ENCODE measurements around the gene SLC9A9. TPM values are rescaled to one million over a fixed set of nuclear protein-coding genes. Genes with fewer than 3 reads are reported as not detected.

SLC9A9 gene
- total RNA-seq, 8 experiments from 2014 or later: 0.29 to 11.3 (median 5.9) TPM

- Histone ChIP-seq H3K27ac (no peak overlapping the region), H3K4me3 (no peak overlapping the region), H3K4me1 (replicated peaks in 1 of 2) (no peaks in the 10 kb centered on the region)
- in situ Hi-C loops (cut with MboI; ENCODE audit: low pct_unique_long_range_greater_than_20kb in 2 of 9, low sequenced_read_pairs in 9 of 9, unreplicated experiment in 9 of 9): loop anchor here in 2 of 9 experiments (25.0 kb wide), 1 partner anchor 177 kb away; no protein-coding TSS in a partner anchor
- no peak for ATAC-seq (replicated peaks in 6 of 8)
- WGBS, 10 experiments: 60 to 83% methylated on average over 1 of the region's 2 CpGs; no CpG with 5 or more reads in 8 of the 10 experiments
These were observed 534.4 kb downstream of the SLC9A9 start for GRCh38 chr3:143313893-143314188.

- in situ Hi-C loops (cut with MboI; ENCODE audit: low pct_unique_long_range_greater_than_20kb in 2 of 9, low sequenced_read_pairs in 9 of 9, unreplicated experiment in 9 of 9): loop anchor here in 2 of 9 experiments (25.0 kb wide), 1 partner anchor 176 kb away; no protein-coding TSS in a partner anchor
- WGBS, 10 experiments: 58 to 100% (median 83%) methylated on average over 1 to 5 of the region's 6 CpGs; no CpG with 5 or more reads in 2 of the 10 experiments
These were observed 535.0 kb downstream of the SLC9A9 start for GRCh38 chr3:143313025-143313892.

GRCh38 chr3:143311096-143311495 is 537.2 kb downstream of the SLC9A9 start:
- H3K4me1 ChIP-seq (replicated peaks in 1 of 2): no peaks in the 10 kb centered on the region
- no peak for ATAC-seq (replicated peaks in 6 of 8)
- no peak overlapping the region for H3K4me3 ChIP-seq
- WGBS, 10 experiments: 40 to 83% (median 71%) methylated on average over 1 of the region's 1 CpG; no CpG with 5 or more reads in 5 of the 10 experiments
- no peak overlapping the region for H3K27ac ChIP-seq
- in situ Hi-C loops (cut with MboI; ENCODE audit: low pct_unique_long_range_greater_than_20kb in 2 of 9, low sequenced_read_pairs in 9 of 9, unreplicated experiment in 9 of 9): loop anchor here in 2 of 9 experiments (25.0 kb wide), 1 partner anchor 174 kb away; no protein-coding TSS in a partner anchor

More at GRCh38 chr3:143313025-143313892, 535.0 kb downstream of the SLC9A9 start:
- H3K4me3 ChIP-seq: no peak overlapping the region
- no peak overlapping the region for H3K27ac ChIP-seq
- ATAC-seq (replicated peaks in 6 of 8): peak in 2 of 8 experiments; percentile 55 to 57
- no peaks in the 10 kb centered on the region for H3K4me1 ChIP-seq (replicated peaks in 1 of 2)

GRCh38 chr3:143309705-143310104 is 538.6 kb downstream of the SLC9A9 start:
- WGBS, 10 experiments: 17 to 88% (median 64%) methylated on average over 1 to 2 of the region's 2 CpGs; no CpG with 5 or more reads in 2 of the 10 experiments
- in situ Hi-C loops (cut with MboI; ENCODE audit: low pct_unique_long_range_greater_than_20kb in 2 of 9, low sequenced_read_pairs in 9 of 9, unreplicated experiment in 9 of 9): loop anchor here in 2 of 9 experiments (25.0 kb wide), 1 partner anchor 172 kb away; no protein-coding TSS in a partner anchor
- no peak overlapping the region for H3K27ac ChIP-seq
- H3K4me3 ChIP-seq: no peak overlapping the region
- ATAC-seq (replicated peaks in 6 of 8): no peak
- H3K4me1 ChIP-seq (replicated peaks in 1 of 2): no peaks in the 10 kb centered on the region

GRCh38 chr3:143307613-143308183 is 540.6 kb downstream of the SLC9A9 start:
- Histone ChIP-seq H3K27ac (no peak overlapping the region), H3K4me1 (replicated peaks in 1 of 2) (no peaks in the 10 kb centered on the region), H3K4me3 (no peak overlapping the region)
- WGBS, 10 experiments: 80 to 100% (median 100%) methylated on average over 1 of the region's 1 CpG; no CpG with 5 or more reads in 7 of the 10 experiments
- in situ Hi-C loops (cut with MboI; ENCODE audit: low pct_unique_long_range_greater_than_20kb in 2 of 9, low sequenced_read_pairs in 9 of 9, unreplicated experiment in 9 of 9): loop anchor here in 2 of 9 experiments (25.0 kb wide), 1 partner anchor 170 kb away; no protein-coding TSS in a partner anchor
- peak in 2 of 8 experiments; percentile 15 to 31 for ATAC-seq (replicated peaks in 6 of 8)

GRCh38 chr3:143306407-143306806 is 541.9 kb downstream of the SLC9A9 start:
- ATAC-seq (replicated peaks in 6 of 8): no peak
- no peaks in the 10 kb centered on the region for H3K4me1 ChIP-seq (replicated peaks in 1 of 2)
- H3K4me3 ChIP-seq: no peak overlapping the region
- in situ Hi-C loops (cut with MboI; ENCODE audit: low pct_unique_long_range_greater_than_20kb in 2 of 9, low sequenced_read_pairs in 9 of 9, unreplicated experiment in 9 of 9): loop anchor here in 2 of 9 experiments (25.0 kb wide), 1 partner anchor 169 kb away; no protein-coding TSS in a partner anchor
- no peak overlapping the region for H3K27ac ChIP-seq
- 80 to 100% (median 100%) methylated on average over 1 of the region's 1 CpG; no CpG with 5 or more reads in 3 of the 10 experiments for WGBS, 10 experiments

- ATAC-seq (replicated peaks in 6 of 8): peak in 2 of 8 experiments; percentile 84 to 91
- in situ Hi-C loops (cut with MboI; ENCODE audit: low pct_unique_long_range_greater_than_20kb in 2 of 9, low sequenced_read_pairs in 9 of 9, unreplicated experiment in 9 of 9): loop anchor here in 2 of 9 experiments (25.0 kb wide), 1 partner anchor 165 kb away; no protein-coding TSS in a partner anchor
- 0 to 93% (median 79%) methylated on average over 2 to 7 of the region's 11 CpGs; no CpG with 5 or more reads in 2 of the 10 experiments for WGBS, 10 experiments
- Histone ChIP-seq H3K4me3 (no peak overlapping the region), H3K4me1 (replicated peaks in 1 of 2) (no peaks in the 10 kb centered on the region), H3K27ac (no peak overlapping the region)
These were observed 545.6 kb downstream of the SLC9A9 start for GRCh38 chr3:143302638-143303171.

- in situ Hi-C loops (cut with MboI; ENCODE audit: low pct_unique_long_range_greater_than_20kb in 2 of 9, low sequenced_read_pairs in 9 of 9, unreplicated experiment in 9 of 9): loop anchor here in 2 of 9 experiments (25.0 kb wide), 1 partner anchor 164 kb away; no protein-coding TSS in a partner anchor
- Histone ChIP-seq H3K4me3 (no peak overlapping the region), H3K27ac (no peak overlapping the region), H3K4me1 (replicated peaks in 1 of 2) (peaks cover 0 to under 1% of the 10 kb centered on the region in 2 donors)
- ATAC-seq (replicated peaks in 6 of 8): peak in 1 of 8 experiments; percentile 46
- 40 to 100% (median 79%) methylated on average over 1 to 5 of the region's 5 CpGs for WGBS, 10 experiments
These were observed 547.0 kb downstream of the SLC9A9 start for GRCh38 chr3:143301031-143301901.

- in situ Hi-C loops (cut with MboI; ENCODE audit: low pct_unique_long_range_greater_than_20kb in 2 of 9, low sequenced_read_pairs in 9 of 9, unreplicated experiment in 9 of 9): no loop called here
- H3K27ac ChIP-seq: no peak overlapping the region
- WGBS, 10 experiments: 84 to 100% (median 92%) methylated on average over 1 to 5 of the region's 5 CpGs; no CpG with 5 or more reads in 2 of the 10 experiments
- H3K4me1 ChIP-seq (replicated peaks in 1 of 2): peaks cover 2 to 13% of the 10 kb centered on the region in 2 donors
- ATAC-seq (replicated peaks in 6 of 8): no peak
- H3K4me3 ChIP-seq: no peak overlapping the region
These were observed 549.3 kb downstream of the SLC9A9 start for GRCh38 chr3:143298886-143299535.

GRCh38 chr3:143298380-143298779 is 549.9 kb downstream of the SLC9A9 start:
- Histone ChIP-seq H3K4me3 (no peak overlapping the region), H3K27ac (no peak overlapping the region), H3K4me1 (replicated peaks in 1 of 2) (peaks cover 2 to 13% of the 10 kb centered on the region in 2 donors)
- in situ Hi-C loops (cut with MboI; ENCODE audit: low pct_unique_long_range_greater_than_20kb in 2 of 9, low sequenced_read_pairs in 9 of 9, unreplicated experiment in 9 of 9): no loop called here
- no peak for ATAC-seq (replicated peaks in 6 of 8)

- in situ Hi-C loops (cut with MboI; ENCODE audit: low pct_unique_long_range_greater_than_20kb in 2 of 9, low sequenced_read_pairs in 9 of 9, unreplicated experiment in 9 of 9): no loop called here
- peak in 3 of 8 experiments; percentile 19 to 38 (median 34) for ATAC-seq (replicated peaks in 6 of 8)
- peaks cover 2 to 13% of the 10 kb centered on the region in 2 donors for H3K4me1 ChIP-seq (replicated peaks in 1 of 2)
- no peak overlapping the region for H3K27ac ChIP-seq
- 65 to 96% (median 72%) methylated on average over 1 to 4 of the region's 4 CpGs; no CpG with 5 or more reads in 3 of the 10 experiments for WGBS, 10 experiments
- no peak overlapping the region for H3K4me3 ChIP-seq
These were observed 552.8 kb downstream of the SLC9A9 start for GRCh38 chr3:143295201-143296080.

All from motor neuron (in vitro differentiated cells).